ENCODE results near the gene C11orf97. TPM values are rescaled to one million over a fixed set of nuclear protein-coding genes. Genes with fewer than 3 reads are reported as not detected.

Gene C11orf97
- total RNA-seq, 1 experiment from 2014 or later = not detected

GRCh38 chr11:94557992-94558391 is 45.7 kb downstream of the C11orf97 start:
- no peak overlapping the region for H3K27ac ChIP-seq (ENCODE audit: low read depth, low read length)
- POLR2A ChIA-PET = no interaction called here
- DNase-seq (ENCODE audit: low read depth, low spot score) = no peak
- CTCF ChIA-PET = no interaction called here
- no peaks in the 10 kb centered on the region for H3K79me2 ChIP-seq (ENCODE audit: insufficient read depth, low read length)
- H3K9ac ChIP-seq (ENCODE audit: low read length) = no peak overlapping the region
- no peak overlapping the region for H3K4me3 ChIP-seq (replicated peaks in 1 of 2; ENCODE audit: low read depth in 1 of 2, low read length in 2 of 2)
- H3K27me3 ChIP-seq (ENCODE audit: insufficient read depth, low read length) = no peaks in the 10 kb centered on the region
- RAD21 ChIA-PET (ENCODE audit: low non-redundant PET in 1 of 2, low total read pairs in 2 of 2, uncharacterized antibody in 2 of 2, unreplicated experiment in 2 of 2) = no interaction called here
- no peaks in the 10 kb centered on the region for H3K36me3 ChIP-seq (ENCODE audit: control insufficient read depth in 1 of 2, insufficient read depth in 2 of 2, low read length in 2 of 2)
- ATAC-seq = no peak
- intact Hi-C loops (cut with micrococcal nuclease) = no loop called here
- no peaks in the 10 kb centered on the region for H3K9me2 ChIP-seq (ENCODE audit: insufficient read depth)
- H3K4me2 ChIP-seq (ENCODE audit: low read length) = no peak overlapping the region
- BruUV-seq (replicated peaks) = no TSS peak
- peaks cover 2 to 3% of the 10 kb centered on the region in 2 experiments; a peak in 3 of 4 replicates for H3K4me1 ChIP-seq (ENCODE audit: control insufficient read depth in 1 of 2, insufficient read depth in 2 of 2, low read length in 2 of 2)
- TF ChIP-seq ZFX (IDR thresholded peaks at IDR 0.05) (no peak), EZH2 (IDR thresholded peaks at IDR 0.05) (no peak), CEBPB (IDR thresholded peaks at IDR 0.05; ENCODE audit: low read depth) (no peak), ELF1 (IDR thresholded peaks at IDR 0.05; ENCODE audit: borderline replicate concordance, low read depth) (no peak), TCF7L2 (IDR thresholded peaks at IDR 0.05; ENCODE audit: borderline replicate concordance, extremely low read depth, insufficient read depth, insufficient read length) (no peak), SIN3A (IDR thresholded peaks at IDR 0.05; ENCODE audit: low read depth) (no peak), POLR2AphosphoS5 (IDR thresholded peaks at IDR 0.05; ENCODE audit: low read depth, low read length) (no peak), SP1 (IDR thresholded peaks at IDR 0.05; ENCODE audit: low read depth) (no peak), ZNF274 (IDR thresholded peaks at IDR 0.05; ENCODE audit: low read depth, low read length) (no peak), YY1 (IDR thresholded peaks at IDR 0.05; ENCODE audit: extremely low read depth, insufficient replicate concordance, low read depth, low read length) (no peak), RAD21 (IDR thresholded peaks at IDR 0.05; ENCODE audit: low read depth) (no peak), EGR1 (IDR thresholded peaks at IDR 0.05; ENCODE audit: low read depth) (no peak), POLR2A (IDR thresholded peaks at IDR 0.05; ENCODE audit: borderline replicate concordance, extremely low read depth, insufficient read depth, insufficient read length) (no peak), JUND (IDR thresholded peaks at IDR 0.05) (no peak), FOSL1 (IDR thresholded peaks at IDR 0.05; ENCODE audit: low read depth) (no peak), CBX3 (IDR thresholded peaks at IDR 0.05; ENCODE audit: low read depth) (no peak), SRF (IDR thresholded peaks at IDR 0.05; ENCODE audit: low read depth) (no peak)
- TF ChIP-seq, protein P1, sequence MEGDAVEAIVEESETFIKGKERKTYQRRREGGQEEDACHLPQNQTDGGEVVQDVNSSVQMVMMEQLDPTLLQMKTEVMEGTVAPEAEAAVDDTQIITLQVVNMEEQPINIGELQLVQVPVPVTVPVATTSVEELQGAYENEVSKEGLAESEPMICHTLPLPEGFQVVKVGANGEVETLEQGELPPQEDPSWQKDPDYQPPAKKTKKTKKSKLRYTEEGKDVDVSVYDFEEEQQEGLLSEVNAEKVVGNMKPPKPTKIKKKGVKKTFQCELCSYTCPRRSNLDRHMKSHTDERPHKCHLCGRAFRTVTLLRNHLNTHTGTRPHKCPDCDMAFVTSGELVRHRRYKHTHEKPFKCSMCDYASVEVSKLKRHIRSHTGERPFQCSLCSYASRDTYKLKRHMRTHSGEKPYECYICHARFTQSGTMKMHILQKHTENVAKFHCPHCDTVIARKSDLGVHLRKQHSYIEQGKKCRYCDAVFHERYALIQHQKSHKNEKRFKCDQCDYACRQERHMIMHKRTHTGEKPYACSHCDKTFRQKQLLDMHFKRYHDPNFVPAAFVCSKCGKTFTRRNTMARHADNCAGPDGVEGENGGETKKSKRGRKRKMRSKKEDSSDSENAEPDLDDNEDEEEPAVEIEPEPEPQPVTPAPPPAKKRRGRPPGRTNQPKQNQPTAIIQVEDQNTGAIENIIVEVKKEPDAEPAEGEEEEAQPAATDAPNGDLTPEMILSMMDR (IDR thresholded peaks at IDR 0.05 in 2 of 3, conservative IDR thresholded peaks at IDR 0.05 in 1 of 3; ENCODE audit: borderline replicate concordance in 1 of 3, insufficient read depth in 1 of 3, low read depth in 2 of 3, low read length in 2 of 3) = no peak
- TF ChIP-seq, protein P2, sequence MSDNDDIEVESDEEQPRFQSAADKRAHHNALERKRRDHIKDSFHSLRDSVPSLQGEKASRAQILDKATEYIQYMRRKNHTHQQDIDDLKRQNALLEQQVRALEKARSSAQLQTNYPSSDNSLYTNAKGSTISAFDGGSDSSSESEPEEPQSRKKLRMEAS (IDR thresholded peaks at IDR 0.05) = no peak
- no peaks in the 10 kb centered on the region for H4K20me1 ChIP-seq (ENCODE audit: insufficient read depth)
- no peaks in the 10 kb centered on the region for H3K9me3 ChIP-seq (ENCODE audit: control insufficient read depth in 1 of 2, insufficient read depth in 1 of 2, low read depth in 1 of 2, low read length in 2 of 2)
- H2AFZ ChIP-seq (ENCODE audit: low read depth, low read length, poor library complexity, severe bottlenecking) = no peak overlapping the region

Data from HCT116 (cell line).